ENCODE results near the gene GPR75. TPM values are rescaled to one million over a fixed set of nuclear protein-coding genes. Genes with fewer than 3 reads are reported as not detected.

GPR75 gene
- total RNA-seq, result 3.7 to 5.2 TPM (median 4.8 TPM) in 3 replicates

DNA sequence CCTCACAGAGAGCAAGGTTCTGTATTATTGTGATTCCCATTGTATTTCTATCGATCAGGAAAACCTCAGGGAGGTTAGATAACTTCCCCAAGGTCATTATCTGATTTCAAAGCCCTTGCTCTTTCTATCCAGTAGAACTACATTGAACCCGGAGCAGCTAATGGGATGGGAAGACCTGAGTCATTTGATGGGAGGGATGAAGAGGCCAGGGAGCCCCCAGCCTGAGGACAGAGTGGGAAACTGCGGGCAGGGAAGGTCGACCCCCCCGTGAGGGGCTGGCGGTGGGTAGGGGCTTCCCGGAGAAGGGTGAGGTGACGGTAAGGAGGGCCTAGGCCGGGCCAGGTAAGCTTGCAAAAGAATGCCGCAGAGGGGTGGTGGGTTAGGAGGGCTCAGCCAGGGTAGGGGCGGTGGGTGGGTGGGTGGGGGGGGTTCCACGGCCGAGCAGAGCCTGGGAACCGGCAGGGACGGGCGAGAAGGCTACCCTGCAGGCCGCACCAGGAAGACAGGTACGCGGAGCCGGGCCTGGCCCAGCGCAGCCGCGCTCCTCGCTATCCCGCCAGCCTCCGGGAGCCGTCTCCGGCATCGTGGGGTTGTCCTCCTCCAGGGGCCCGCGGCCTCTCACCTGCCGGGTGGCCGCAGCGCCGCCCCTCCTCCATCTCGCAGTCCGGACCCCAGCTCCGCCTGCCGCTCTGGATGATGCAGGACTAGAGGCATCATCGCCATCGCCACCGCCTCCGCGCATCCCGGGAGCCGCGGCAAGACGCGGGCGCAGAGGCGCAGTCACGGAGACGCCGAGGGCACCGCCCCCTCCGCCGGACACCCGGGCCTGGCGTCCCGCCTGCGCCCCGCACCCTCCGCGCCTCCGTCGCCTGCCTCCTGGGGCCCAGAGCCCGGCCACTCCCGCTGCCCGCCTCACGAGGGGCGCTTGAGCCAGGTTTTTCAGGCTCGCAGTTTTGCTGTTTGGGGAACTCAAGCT is at the start of gene GPR75:
TSS of gene GPR75 (minus strand) at position 762 of the 976 bp plus-strand sequence. CDS start 5,211 bp downstream, outside the sequence.
- Mint-ChIP-seq H3K4me3 (no peak within 1 kb of the TSS), H3K4me1 (peaks cover 2% of the 10 kb centered on the region), H3K9me3 (no peaks in the 10 kb centered on the region), H3K36me3 (peaks cover 18% of the 10 kb centered on the region), H3K27me3 (ENCODE audit: low read depth) (no peaks in the 10 kb centered on the region), H3K27ac (no peak within 1 kb of the TSS)
- no peak for DNase-seq (ENCODE audit: low spot score in 2 of 2, unreplicated experiment in 2 of 2)
- TF ChIP-seq, protein P1, sequence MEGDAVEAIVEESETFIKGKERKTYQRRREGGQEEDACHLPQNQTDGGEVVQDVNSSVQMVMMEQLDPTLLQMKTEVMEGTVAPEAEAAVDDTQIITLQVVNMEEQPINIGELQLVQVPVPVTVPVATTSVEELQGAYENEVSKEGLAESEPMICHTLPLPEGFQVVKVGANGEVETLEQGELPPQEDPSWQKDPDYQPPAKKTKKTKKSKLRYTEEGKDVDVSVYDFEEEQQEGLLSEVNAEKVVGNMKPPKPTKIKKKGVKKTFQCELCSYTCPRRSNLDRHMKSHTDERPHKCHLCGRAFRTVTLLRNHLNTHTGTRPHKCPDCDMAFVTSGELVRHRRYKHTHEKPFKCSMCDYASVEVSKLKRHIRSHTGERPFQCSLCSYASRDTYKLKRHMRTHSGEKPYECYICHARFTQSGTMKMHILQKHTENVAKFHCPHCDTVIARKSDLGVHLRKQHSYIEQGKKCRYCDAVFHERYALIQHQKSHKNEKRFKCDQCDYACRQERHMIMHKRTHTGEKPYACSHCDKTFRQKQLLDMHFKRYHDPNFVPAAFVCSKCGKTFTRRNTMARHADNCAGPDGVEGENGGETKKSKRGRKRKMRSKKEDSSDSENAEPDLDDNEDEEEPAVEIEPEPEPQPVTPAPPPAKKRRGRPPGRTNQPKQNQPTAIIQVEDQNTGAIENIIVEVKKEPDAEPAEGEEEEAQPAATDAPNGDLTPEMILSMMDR (IDR thresholded peaks at IDR 0.05; ENCODE audit: unreplicated experiment), result no peak

DNA sequence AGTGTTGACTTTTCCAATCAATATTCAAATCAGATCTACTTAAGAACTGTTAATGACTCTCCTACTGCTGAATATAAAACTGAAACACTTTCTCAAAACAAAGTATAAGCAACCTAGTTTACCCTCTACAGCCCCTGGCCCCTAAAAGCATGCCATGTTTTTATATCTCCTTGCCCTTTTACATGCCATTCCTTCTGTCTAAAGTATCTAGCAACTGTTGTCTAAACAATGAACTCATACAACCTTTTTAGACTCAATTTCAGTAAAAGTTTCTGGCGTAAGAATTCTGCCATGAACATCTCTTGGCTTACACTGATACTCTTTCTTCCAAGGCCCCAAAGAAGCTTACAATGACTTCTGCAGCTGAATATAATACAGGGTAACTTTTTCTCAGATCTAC is 47.8 kb upstream of the GPR75 start:
- H3K27me3 Mint-ChIP-seq (ENCODE audit: low read depth), result no peaks in the 10 kb centered on the region
- no peaks in the 10 kb centered on the region for H3K9me3 Mint-ChIP-seq
- TF ChIP-seq, protein P1 (IDR thresholded peaks at IDR 0.05; ENCODE audit: unreplicated experiment), result no peak
- H3K4me1 Mint-ChIP-seq, result no peaks in the 10 kb centered on the region
- H3K36me3 Mint-ChIP-seq, result peaks cover 39% of the 10 kb centered on the region
- no peak overlapping the region for H3K27ac Mint-ChIP-seq
- no peak for DNase-seq (ENCODE audit: low spot score in 2 of 2, unreplicated experiment in 2 of 2)
- H3K4me3 Mint-ChIP-seq, result no peak overlapping the region

DNA sequence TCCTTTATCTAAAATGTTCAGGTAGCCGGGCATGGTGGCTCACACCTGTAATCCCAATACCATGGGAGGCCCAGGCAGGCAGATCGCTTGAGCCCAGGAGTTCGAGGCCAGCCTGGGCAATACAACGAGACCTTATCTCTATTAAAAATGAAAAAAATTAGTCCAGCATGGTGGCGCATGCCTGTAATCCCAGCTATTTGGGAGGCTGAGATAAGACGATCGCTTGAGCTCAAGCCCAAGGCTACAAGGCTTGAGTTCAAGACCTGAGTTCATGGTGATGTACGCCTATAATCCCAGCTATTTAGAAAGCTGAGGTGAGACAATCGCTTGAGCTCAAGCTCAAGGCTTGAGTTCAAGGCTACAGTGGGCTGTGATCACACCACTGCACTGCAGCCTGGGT is 45.6 kb upstream of the GPR75 start:
- H3K36me3 Mint-ChIP-seq, result peaks cover 46% of the 10 kb centered on the region
- H3K9me3 Mint-ChIP-seq, result no peaks in the 10 kb centered on the region
- TF ChIP-seq, protein P1 (IDR thresholded peaks at IDR 0.05; ENCODE audit: unreplicated experiment), result no peak
- no peaks in the 10 kb centered on the region for H3K4me1 Mint-ChIP-seq
- no peak overlapping the region for H3K27ac Mint-ChIP-seq
- H3K4me3 Mint-ChIP-seq, result no peak overlapping the region
- DNase-seq (ENCODE audit: low spot score in 2 of 2, unreplicated experiment in 2 of 2), result no peak
- H3K27me3 Mint-ChIP-seq (ENCODE audit: low read depth), result no peaks in the 10 kb centered on the region

DNA sequence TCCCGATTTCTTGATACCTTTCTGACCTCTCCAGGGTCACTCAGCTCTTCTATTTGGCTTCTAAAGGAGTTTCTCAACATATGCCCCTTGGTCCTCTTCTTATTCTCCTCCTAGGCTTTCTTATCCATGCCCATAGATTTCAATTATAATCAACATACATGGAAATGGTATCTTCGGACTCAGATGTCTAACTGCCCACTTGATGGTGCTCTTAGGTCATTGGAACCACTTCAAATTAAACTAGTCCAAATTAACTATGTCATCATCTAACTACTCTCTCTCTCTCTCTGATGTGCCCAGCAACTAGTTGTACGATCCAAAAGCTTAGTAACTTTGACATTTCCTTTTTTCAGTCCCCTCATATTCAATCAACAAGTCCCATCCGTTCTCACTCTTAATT is 43.2 kb upstream of the GPR75 start:
- Mint-ChIP-seq H3K9me3 (no peaks in the 10 kb centered on the region), H3K36me3 (peaks cover 45% of the 10 kb centered on the region), H3K27ac (no peak overlapping the region), H3K4me3 (no peak overlapping the region), H3K4me1 (no peaks in the 10 kb centered on the region), H3K27me3 (ENCODE audit: low read depth) (no peaks in the 10 kb centered on the region)
- TF ChIP-seq, protein P1 (IDR thresholded peaks at IDR 0.05; ENCODE audit: unreplicated experiment), result no peak
- no peak for DNase-seq (ENCODE audit: low spot score in 2 of 2, unreplicated experiment in 2 of 2)

DNA sequence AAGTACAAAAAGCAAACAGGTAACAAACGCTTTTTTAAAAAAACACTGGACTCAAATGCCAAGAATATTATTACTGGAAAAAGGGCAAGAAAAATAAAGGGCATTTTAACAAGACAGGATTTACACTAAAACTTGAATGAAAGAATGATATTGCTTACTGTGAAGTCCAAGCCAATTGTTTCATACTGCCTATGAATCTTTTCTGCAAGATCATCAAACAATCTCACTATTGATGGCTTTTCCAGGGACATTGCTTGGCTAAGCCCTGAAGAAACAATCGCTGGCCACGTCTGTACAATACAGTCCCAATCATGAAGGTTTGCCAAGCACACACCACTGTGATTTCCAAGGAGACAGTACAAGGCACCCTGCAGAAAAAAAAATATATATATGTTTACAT is 41.4 kb upstream of the GPR75 start:
- no peaks in the 10 kb centered on the region for H3K27me3 Mint-ChIP-seq (ENCODE audit: low read depth)
- TF ChIP-seq, protein P1 (IDR thresholded peaks at IDR 0.05; ENCODE audit: unreplicated experiment), result no peak
- H3K4me1 Mint-ChIP-seq, result no peaks in the 10 kb centered on the region
- DNase-seq (ENCODE audit: low spot score in 2 of 2, unreplicated experiment in 2 of 2), result no peak
- no peak overlapping the region for H3K27ac Mint-ChIP-seq
- H3K9me3 Mint-ChIP-seq, result no peaks in the 10 kb centered on the region
- H3K4me3 Mint-ChIP-seq, result no peak overlapping the region
- peaks cover 39% of the 10 kb centered on the region for H3K36me3 Mint-ChIP-seq
